Astrocyte (in vitro differentiated cells and primary cell): Measurements from ENCODE around the gene VWA8. TPM values are rescaled to one million over a fixed set of nuclear protein-coding genes. Genes with fewer than 3 reads are reported as not detected.
A peak's percentile ranks its signal among the peaks of the same experiment; 100 is the strongest.

Experiments used
- DNase-seq: peaks from one replicate; pipeline ENCODE4 v3.0.0-alpha.2; 2010; ENCODE audit warnings: low read depth
- FAIRE-seq: peaks from 2 replicates; lab custom pipeline; 2011; peaks lifted over from hg19 to GRCh38; lab: Jason Lieb, UNC
- H2AFZ ChIP-seq: 2 replicates; pipeline ENCODE4 v1.6.0; 2012; ENCODE audit warnings: low read depth, low read length, inconsistent platforms
- H3K27ac ChIP-seq: 2 replicates; pipeline ENCODE4 v1.5.1; 2011; ENCODE audit warnings: low read depth, low read length, inconsistent platforms
- H3K27me3 ChIP-seq: 2 replicates; pipeline ENCODE4 v1.6.0; 2011; ENCODE audit warnings: low read length, inconsistent platforms; ENCODE audit not compliant: insufficient read depth
- H3K36me3 ChIP-seq: 2 replicates; pipeline ENCODE4 v1.5.1; 2011; ENCODE audit warnings: low read length, inconsistent platforms; ENCODE audit not compliant: insufficient read depth
- H3K4me1 ChIP-seq: 2 replicates; pipeline ENCODE4 v1.5.1; 2011; ENCODE audit warnings: low read length, inconsistent platforms; ENCODE audit not compliant: insufficient read depth
- H3K4me2 ChIP-seq: 2 replicates; pipeline ENCODE4 v1.6.0; 2012; ENCODE audit warnings: low read length, inconsistent platforms
- H3K4me3 ChIP-seq: 2 replicates; pipeline ENCODE4 v1.5.1; 2011; ENCODE audit warnings: low read depth, mild to moderate bottlenecking, low read length, inconsistent platforms; ENCODE audit not compliant: insufficient read depth
- H3K79me2 ChIP-seq: 2 replicates; pipeline ENCODE4 v1.6.0; 2012; ENCODE audit warnings: mild to moderate bottlenecking, low read length, inconsistent platforms; ENCODE audit not compliant: insufficient read depth
- H3K9ac ChIP-seq: 2 replicates; pipeline ENCODE4 v1.6.0; 2012; ENCODE audit warnings: mild to moderate bottlenecking, low read length, inconsistent platforms
- H3K9me3 ChIP-seq: 2 replicates; pipeline ENCODE4 v1.5.1; 2012; ENCODE audit warnings: low read depth, mild to moderate bottlenecking, low read length, inconsistent platforms; ENCODE audit not compliant: insufficient read depth
- H4K20me1 ChIP-seq: 2 replicates; pipeline ENCODE4 v1.6.0; 2012; ENCODE audit warnings: low read length, inconsistent platforms; ENCODE audit not compliant: insufficient read depth
- H3K27ac Mint-ChIP-seq: one replicate; pipeline ENCODE4 v1.8.0; 2021; ENCODE audit warnings: mild to moderate bottlenecking, mixed read lengths; ENCODE audit not compliant: unreplicated experiment
- H3K27me3 Mint-ChIP-seq: one replicate; pipeline ENCODE4 v1.8.0; 2021; ENCODE audit warnings: low read depth, mixed read lengths; ENCODE audit not compliant: unreplicated experiment
- H3K36me3 Mint-ChIP-seq: one replicate; pipeline ENCODE4 v1.8.0; 2021; ENCODE audit warnings: low read depth, mixed read lengths; ENCODE audit not compliant: unreplicated experiment
- H3K4me1 Mint-ChIP-seq: one replicate; pipeline ENCODE4 v1.8.0; 2021; ENCODE audit warnings: low read depth, mixed read lengths; ENCODE audit not compliant: unreplicated experiment
- H3K4me3 Mint-ChIP-seq: one replicate; pipeline ENCODE4 v1.8.0; 2021; ENCODE audit warnings: mild to moderate bottlenecking, moderate library complexity, mixed read lengths; ENCODE audit not compliant: unreplicated experiment
- H3K9me3 Mint-ChIP-seq: one replicate; pipeline ENCODE4 v1.8.0; 2021; ENCODE audit warnings: mild to moderate bottlenecking, mixed read lengths; ENCODE audit not compliant: unreplicated experiment
- EZH2 ChIP-seq: IDR thresholded peaks from 2 replicates; pipeline ENCODE4 v1.6.1; 2012; ENCODE audit warnings: mild to moderate bottlenecking, low read length, inconsistent platforms; ENCODE audit not compliant: insufficient read depth
- total RNA-seq: library from RNA; stranded (reverse); gene quantifications from 2 replicates; pipeline ENCODE4 v1.2.1, GENCODE V29; 2021
- TF ChIP-seq, protein P1 (sequence below): IDR thresholded peaks from 2 replicates; pipeline ENCODE4 v1.5.1; 2011; ENCODE audit warnings: low read depth, mild to moderate bottlenecking, inconsistent platforms, low read length, moderate library complexity; ENCODE audit not compliant: insufficient read depth

VWA8 gene
- total RNA-seq, 1 donor from 2014 or later, result 15.6 TPM

- Mint-ChIP-seq H3K9me3 (no peaks in the 10 kb centered on the region), H3K4me3 (no peak overlapping the region), H3K4me1 (peaks cover 17% of the 10 kb centered on the region), H3K27ac (peak overlapping the region; percentile 54), H3K36me3 (peaks cover 11% of the 10 kb centered on the region), H3K27me3 (no peaks in the 10 kb centered on the region)
- Histone ChIP-seq H3K36me3 (no peaks in the 10 kb centered on the region), H3K27ac (no peak overlapping the region), H3K27me3 (no peaks in the 10 kb centered on the region), H3K4me1 (peaks cover 11% of the 10 kb centered on the region), H3K9ac (no peak overlapping the region), H3K79me2 (no peaks in the 10 kb centered on the region), H3K9me3 (no peaks in the 10 kb centered on the region), H3K4me2 (peak overlapping the region; percentile 27), H2AFZ (no peak overlapping the region), H4K20me1 (no peaks in the 10 kb centered on the region), H3K4me3 (no peak overlapping the region)
- peak; percentile 45 for DNase-seq
- FAIRE-seq, result peak; percentile 9
- TF ChIP-seq, protein P1, sequence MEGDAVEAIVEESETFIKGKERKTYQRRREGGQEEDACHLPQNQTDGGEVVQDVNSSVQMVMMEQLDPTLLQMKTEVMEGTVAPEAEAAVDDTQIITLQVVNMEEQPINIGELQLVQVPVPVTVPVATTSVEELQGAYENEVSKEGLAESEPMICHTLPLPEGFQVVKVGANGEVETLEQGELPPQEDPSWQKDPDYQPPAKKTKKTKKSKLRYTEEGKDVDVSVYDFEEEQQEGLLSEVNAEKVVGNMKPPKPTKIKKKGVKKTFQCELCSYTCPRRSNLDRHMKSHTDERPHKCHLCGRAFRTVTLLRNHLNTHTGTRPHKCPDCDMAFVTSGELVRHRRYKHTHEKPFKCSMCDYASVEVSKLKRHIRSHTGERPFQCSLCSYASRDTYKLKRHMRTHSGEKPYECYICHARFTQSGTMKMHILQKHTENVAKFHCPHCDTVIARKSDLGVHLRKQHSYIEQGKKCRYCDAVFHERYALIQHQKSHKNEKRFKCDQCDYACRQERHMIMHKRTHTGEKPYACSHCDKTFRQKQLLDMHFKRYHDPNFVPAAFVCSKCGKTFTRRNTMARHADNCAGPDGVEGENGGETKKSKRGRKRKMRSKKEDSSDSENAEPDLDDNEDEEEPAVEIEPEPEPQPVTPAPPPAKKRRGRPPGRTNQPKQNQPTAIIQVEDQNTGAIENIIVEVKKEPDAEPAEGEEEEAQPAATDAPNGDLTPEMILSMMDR, result no peak
- no peak for TF ChIP-seq EZH2
Observed at GRCh38 chr13:41597348-41598041, 363.4 kb downstream of the VWA8 start.

- Histone ChIP-seq H3K4me2 (peak overlapping the region; percentile 27), H2AFZ (no peak overlapping the region), H3K27ac (peak overlapping the region; percentile 39)
Observed at GRCh38 chr13:41596190-41596589, 364.7 kb downstream of the VWA8 start.

More at GRCh38 chr13:41596190-41596589, 364.7 kb downstream of the VWA8 start:
- no peak for TF ChIP-seq EZH2
- TF ChIP-seq, protein P1, result no peak
- no peak overlapping the region for H3K4me3 ChIP-seq
- Mint-ChIP-seq H3K9me3 (no peaks in the 10 kb centered on the region), H3K4me3 (no peak overlapping the region), H3K27ac (peak overlapping the region; percentile 53), H3K36me3 (peaks cover 11% of the 10 kb centered on the region), H3K27me3 (no peaks in the 10 kb centered on the region), H3K4me1 (peaks cover 17% of the 10 kb centered on the region)
- no peaks in the 10 kb centered on the region for H3K9me3 ChIP-seq
- H3K27me3 ChIP-seq, result no peaks in the 10 kb centered on the region
- H3K4me1 ChIP-seq, result peaks cover 11% of the 10 kb centered on the region
- DNase-seq (peak; percentile 36), FAIRE-seq (no peak)
- H3K9ac ChIP-seq, result no peak overlapping the region
- no peaks in the 10 kb centered on the region for H4K20me1 ChIP-seq
- H3K36me3 ChIP-seq, result no peaks in the 10 kb centered on the region
- no peaks in the 10 kb centered on the region for H3K79me2 ChIP-seq
